WTC11 (cell line): ENCODE data around the gene PRR23E. TPM values are rescaled to one million over a fixed set of nuclear protein-coding genes. Genes with fewer than 3 reads are reported as not detected.

Source experiments
- ATAC-seq: fragments of 200-7000 bp; cut with Tn5 transposase; 2 replicates; pipeline ENCODE4 v1.10.0; 2021; ENCODE audit warnings: mild to moderate bottlenecking, moderate library complexity
- CTCF ChIA-PET: fragments of 300-600 bp; sonication (Branson Sonifier 250); formaldehyde crosslinking; loops from one replicate; lab custom pipeline; 2021; ENCODE audit warnings: antibody characterized with exemption; lab: Charles Lee
- POLR2A ChIA-PET: fragments of 350-600 bp; sonication (Branson Sonifier 250); formaldehyde crosslinking; loops from one replicate; lab custom pipeline; 2021; ENCODE audit warnings: antibody characterized with exemption; lab: Charles Lee
- DNase-seq: peaks from one replicate; pipeline ENCODE4 v3.0.0; 2021; ENCODE audit warnings: low spot score
- H3K27ac Mint-ChIP-seq: 2 replicates; pipeline ENCODE4 v1.8.0; 2021; ENCODE audit warnings: mixed read lengths
- H3K27me3 Mint-ChIP-seq: 2 replicates; pipeline ENCODE4 v1.8.0; 2021; ENCODE audit warnings: low read depth, mild to moderate bottlenecking, moderate library complexity, mixed read lengths
- H3K36me3 Mint-ChIP-seq: 2 replicates; pipeline ENCODE4 v1.8.0; 2021; ENCODE audit warnings: mixed read lengths
- H3K4me1 Mint-ChIP-seq: 2 replicates; pipeline ENCODE4 v1.8.0; 2022; ENCODE audit warnings: mixed read lengths
- H3K4me3 Mint-ChIP-seq: 2 replicates; pipeline ENCODE4 v1.8.0; 2021; ENCODE audit warnings: mild to moderate bottlenecking, moderate library complexity, mixed read lengths
- H3K9me3 Mint-ChIP-seq: 2 replicates; pipeline ENCODE4 v1.8.0; 2021; ENCODE audit warnings: mixed read lengths
- CBFB ChIP-seq: sonication (generic); formaldehyde crosslinking; IDR thresholded peaks from 2 replicates; pipeline ENCODE4 v1.8.1; 2022; ENCODE audit warnings: mild to moderate bottlenecking, low read depth, missing genetic modification reagents
- ELF4 ChIP-seq: sonication (generic); formaldehyde crosslinking; IDR thresholded peaks from 2 replicates; pipeline ENCODE4 v1.8.1; 2022; ENCODE audit warnings: low read depth, mild to moderate bottlenecking, moderate library complexity, missing genetic modification reagents
- GRHL2 ChIP-seq: fragments of 250-450 bp; sonication (Bioruptor Pico); IDR thresholded peaks from 2 replicates; pipeline ENCODE4 v1.8.0; 2022; ENCODE audit warnings: mild to moderate bottlenecking, moderate library complexity; ENCODE audit not compliant: insufficient replicate concordance, severe bottlenecking
- GTF2I ChIP-seq: fragments of 250-450 bp; sonication (Bioruptor Pico); conservative IDR thresholded peaks from 2 replicates; pipeline ENCODE4 v1.4.0; 2021; ENCODE audit warnings: mild to moderate bottlenecking
- HMGXB4 ChIP-seq: sonication (generic); formaldehyde crosslinking; IDR thresholded peaks from 2 replicates; pipeline ENCODE4 v1.8.1; 2023; ENCODE audit warnings: mild to moderate bottlenecking, moderate library complexity, missing genetic modification reagents
- IRF2 ChIP-seq: sonication (generic); formaldehyde crosslinking; IDR thresholded peaks from 2 replicates; pipeline ENCODE4 v1.8.0; 2022; ENCODE audit warnings: low read depth, missing genetic modification reagents, borderline replicate concordance
- JAZF1 ChIP-seq: fragments of 250-450 bp; sonication (Bioruptor Pico); IDR thresholded peaks from 2 replicates; pipeline ENCODE4 v1.9.0; 2021; ENCODE audit warnings: moderate library complexity, mild to moderate bottlenecking, inconsistent platforms
- KAT7 ChIP-seq: sonication (generic); formaldehyde crosslinking; IDR thresholded peaks from 2 replicates; pipeline ENCODE4 v1.8.1; 2023; ENCODE audit warnings: missing genetic modification reagents, mild to moderate bottlenecking, borderline replicate concordance
- MYBL2 ChIP-seq: sonication (generic); formaldehyde crosslinking; IDR thresholded peaks from 2 replicates; pipeline ENCODE4 v1.8.1; 2023; ENCODE audit warnings: mild to moderate bottlenecking, moderate library complexity, missing genetic modification reagents
- NFATC4 ChIP-seq: fragments of 250-450 bp; sonication (Bioruptor Pico); IDR thresholded peaks from 2 replicates; pipeline ENCODE4 v1.9.0; 2021; ENCODE audit warnings: mild to moderate bottlenecking
- NR2C2 ChIP-seq: sonication (generic); formaldehyde crosslinking; IDR thresholded peaks from 2 replicates; pipeline ENCODE4 v1.8.0; 2022; ENCODE audit warnings: mild to moderate bottlenecking, missing genetic modification reagents
- NR3C1 ChIP-seq: sonication (generic); formaldehyde crosslinking; conservative IDR thresholded peaks from 2 replicates; pipeline ENCODE4 v1.8.1; 2023; ENCODE audit warnings: low read depth, mild to moderate bottlenecking, missing genetic modification reagents
- SP1 ChIP-seq: sonication (generic); formaldehyde crosslinking; conservative IDR thresholded peaks from 2 replicates; pipeline ENCODE4 v1.8.1; 2022; ENCODE audit warnings: missing genetic modification reagents
- STAT6 ChIP-seq: sonication (generic); formaldehyde crosslinking; conservative IDR thresholded peaks from 2 replicates; pipeline ENCODE4 v1.8.1; 2023; ENCODE audit warnings: mild to moderate bottlenecking, low read depth, missing genetic modification reagents, moderate library complexity
- ZBTB21 ChIP-seq: sonication (generic); formaldehyde crosslinking; IDR thresholded peaks from 2 replicates; pipeline ENCODE4 v1.8.1; 2023; ENCODE audit warnings: mild to moderate bottlenecking, missing genetic modification reagents, borderline replicate concordance
- ZNF423 ChIP-seq: fragments of 250-450 bp; sonication (Bioruptor Pico); IDR thresholded peaks from 2 replicates; pipeline ENCODE4 v2.1.2; 2022; ENCODE audit warnings: mild to moderate bottlenecking, moderate library complexity
- total RNA-seq: library from RNA; stranded (reverse); gene quantifications from 3 replicates; pipeline ENCODE4 v1.2.3, GENCODE V29; 2021
- TF ChIP-seq, protein P1 (sequence below): sonication (generic); formaldehyde crosslinking; IDR thresholded peaks from 2 replicates; pipeline ENCODE4 v1.8.0; 2023; ENCODE audit warnings: mild to moderate bottlenecking, missing genetic modification reagents
- TF ChIP-seq, protein P2 (sequence below): fragments of 250-450 bp; sonication (Bioruptor Pico); conservative IDR thresholded peaks from 2 replicates; pipeline ENCODE4 v1.9.0; 2021; ENCODE audit warnings: mild to moderate bottlenecking

Gene PRR23E
- total RNA-seq, 1 experiment from 2014 or later, result not detected

DNA sequence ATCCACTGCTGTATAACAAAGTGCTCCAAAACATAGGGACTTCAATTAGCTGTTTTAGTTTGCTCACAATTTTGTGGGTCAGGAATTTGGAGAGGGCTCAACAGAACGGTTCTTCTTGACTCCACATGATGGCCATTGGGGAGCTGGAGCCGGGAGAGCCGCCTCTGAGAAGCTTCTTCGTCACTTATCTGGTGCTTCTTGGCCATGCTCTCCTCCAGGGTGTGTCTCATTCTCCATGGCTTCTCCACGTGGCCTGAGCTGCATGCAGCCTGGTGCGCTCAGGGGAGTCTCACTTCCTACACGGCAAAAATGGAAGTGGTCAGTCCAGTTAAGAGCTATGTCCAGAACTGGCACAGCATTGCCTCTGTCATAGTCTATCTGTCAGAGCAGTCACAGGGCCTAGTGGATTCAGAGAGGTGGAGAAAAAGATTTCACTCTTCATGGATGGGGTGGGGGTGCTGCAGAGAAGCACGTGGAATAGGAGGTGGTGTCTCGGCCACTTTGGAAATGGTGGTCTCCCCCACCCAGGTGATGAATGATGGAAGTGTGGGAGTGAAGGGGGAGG lies 26.3 kb upstream of the PRR23E start:
- H3K4me3 Mint-ChIP-seq, result no peak overlapping the region
- TF ChIP-seq ZBTB21, result no peak
- TF ChIP-seq NR2C2 (CRISPR knock-in tag), result no peak
- TF ChIP-seq GRHL2 (CRISPR knock-in tag), result no peak
- TF ChIP-seq, protein P1, sequence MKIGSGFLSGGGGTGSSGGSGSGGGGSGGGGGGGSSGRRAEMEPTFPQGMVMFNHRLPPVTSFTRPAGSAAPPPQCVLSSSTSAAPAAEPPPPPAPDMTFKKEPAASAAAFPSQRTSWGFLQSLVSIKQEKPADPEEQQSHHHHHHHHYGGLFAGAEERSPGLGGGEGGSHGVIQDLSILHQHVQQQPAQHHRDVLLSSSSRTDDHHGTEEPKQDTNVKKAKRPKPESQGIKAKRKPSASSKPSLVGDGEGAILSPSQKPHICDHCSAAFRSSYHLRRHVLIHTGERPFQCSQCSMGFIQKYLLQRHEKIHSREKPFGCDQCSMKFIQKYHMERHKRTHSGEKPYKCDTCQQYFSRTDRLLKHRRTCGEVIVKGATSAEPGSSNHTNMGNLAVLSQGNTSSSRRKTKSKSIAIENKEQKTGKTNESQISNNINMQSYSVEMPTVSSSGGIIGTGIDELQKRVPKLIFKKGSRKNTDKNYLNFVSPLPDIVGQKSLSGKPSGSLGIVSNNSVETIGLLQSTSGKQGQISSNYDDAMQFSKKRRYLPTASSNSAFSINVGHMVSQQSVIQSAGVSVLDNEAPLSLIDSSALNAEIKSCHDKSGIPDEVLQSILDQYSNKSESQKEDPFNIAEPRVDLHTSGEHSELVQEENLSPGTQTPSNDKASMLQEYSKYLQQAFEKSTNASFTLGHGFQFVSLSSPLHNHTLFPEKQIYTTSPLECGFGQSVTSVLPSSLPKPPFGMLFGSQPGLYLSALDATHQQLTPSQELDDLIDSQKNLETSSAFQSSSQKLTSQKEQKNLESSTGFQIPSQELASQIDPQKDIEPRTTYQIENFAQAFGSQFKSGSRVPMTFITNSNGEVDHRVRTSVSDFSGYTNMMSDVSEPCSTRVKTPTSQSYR (CRISPR knock-in tag), result no peak
- no peak for TF ChIP-seq MYBL2 (CRISPR knock-in tag)
- TF ChIP-seq, protein P2, sequence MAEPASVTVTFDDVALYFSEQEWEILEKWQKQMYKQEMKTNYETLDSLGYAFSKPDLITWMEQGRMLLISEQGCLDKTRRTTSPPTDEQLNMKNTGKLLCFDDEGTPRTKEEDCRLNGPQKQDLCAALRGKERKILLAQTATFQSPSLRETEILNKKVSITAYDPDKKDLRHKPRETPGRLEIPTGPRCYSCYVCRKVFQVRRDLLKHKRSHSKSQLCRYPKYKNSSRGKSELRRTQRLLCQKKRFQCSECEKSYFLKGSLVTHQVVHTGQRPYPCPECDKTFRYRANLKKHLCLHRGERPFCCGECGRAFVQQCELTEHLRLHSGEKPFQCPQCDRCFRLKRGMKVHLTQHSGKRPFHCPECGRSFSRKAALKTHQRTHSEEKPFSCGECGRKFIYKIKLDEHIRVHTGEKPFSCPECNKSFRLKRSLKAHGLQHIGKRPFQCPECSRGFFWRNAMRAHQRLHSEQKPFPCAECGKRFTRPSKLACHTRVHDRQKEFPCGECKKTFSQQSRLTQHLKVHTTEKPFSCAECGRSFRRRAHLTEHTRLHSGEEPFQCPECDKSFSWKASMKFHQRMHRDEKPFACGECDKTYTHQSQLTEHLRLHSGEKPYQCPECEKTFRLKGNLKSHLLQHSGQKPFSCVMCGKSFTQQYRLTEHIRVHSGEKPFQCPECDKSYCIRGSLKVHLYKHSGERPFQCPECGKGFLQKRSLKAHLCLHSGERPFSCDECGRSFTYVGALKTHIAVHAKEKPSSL (CRISPR knock-in tag), result no peak
- TF ChIP-seq STAT6 (CRISPR knock-in tag), result no peak
- no peak for TF ChIP-seq IRF2 (CRISPR knock-in tag)
- H3K36me3 Mint-ChIP-seq, result no peaks in the 10 kb centered on the region
- H3K27ac Mint-ChIP-seq, result no peak overlapping the region
- no peak for DNase-seq
- no peaks in the 10 kb centered on the region for H3K4me1 Mint-ChIP-seq
- no peaks in the 10 kb centered on the region; the same call in 1 of the 2 replicates for H3K27me3 Mint-ChIP-seq
- no peak for ATAC-seq
- peaks cover 3% of the 10 kb centered on the region; the same call in 1 of the 2 replicates for H3K9me3 Mint-ChIP-seq
- ChIA-PET POLR2A (no interaction called here), CTCF (no interaction called here)

- H3K9me3 Mint-ChIP-seq, result peaks cover 3% of the 10 kb centered on the region; the same call in 1 of the 2 replicates
- CTCF ChIA-PET, result no interaction called here
- no peaks in the 10 kb centered on the region for H3K36me3 Mint-ChIP-seq
- no peak overlapping the region for H3K4me3 Mint-ChIP-seq
- no peak for TF ChIP-seq SP1 (CRISPR knock-in tag)
- TF ChIP-seq IRF2 (CRISPR knock-in tag), result no peak
- TF ChIP-seq GTF2I (CRISPR knock-in tag), result no peak
- no peak for TF ChIP-seq ZNF423 (CRISPR knock-in tag)
- no peak for TF ChIP-seq ELF4 (CRISPR knock-in tag)
- no peak for TF ChIP-seq HMGXB4
- no peak for TF ChIP-seq NFATC4 (CRISPR knock-in tag)
- no peak for TF ChIP-seq KAT7 (CRISPR knock-in tag)
- no peak for TF ChIP-seq CBFB (CRISPR knock-in tag)
- no peak for TF ChIP-seq NR3C1 (CRISPR knock-in tag)
- no peak for TF ChIP-seq JAZF1 (CRISPR knock-in tag)
- POLR2A ChIA-PET, result no interaction called here
- DNase-seq (no peak), ATAC-seq (no peak)
- H3K27ac Mint-ChIP-seq, result no peak overlapping the region
- H3K27me3 Mint-ChIP-seq, result no peaks in the 10 kb centered on the region; the same call in 1 of the 2 replicates
- H3K4me1 Mint-ChIP-seq, result peaks cover 3% of the 10 kb centered on the region; the same call in 1 of the 2 replicates
Observed at GRCh38 chr3:127167315-127168043, 25.5 kb upstream of the PRR23E start.
